DND-41 (cell line): Measurements from ENCODE around the gene PLA2G2E.

Experiments used
- EZH2 ChIP-seq: IDR thresholded peaks from 3 replicates; pipeline ENCODE4 v1.6.1; 2012; ENCODE audit warnings: borderline replicate concordance, low read depth, mild to moderate bottlenecking, moderate library complexity, low read length, inconsistent platforms; ENCODE audit not compliant: severe bottlenecking
- TF ChIP-seq, protein P1 (sequence below): IDR thresholded peaks from 2 replicates; pipeline ENCODE4 v1.5.1; 2012; ENCODE audit warnings: borderline replicate concordance, low read length, moderate library complexity, mild to moderate bottlenecking; ENCODE audit not compliant: poor library complexity, severe bottlenecking; ENCODE audit errors: extremely low read depth

DNA sequence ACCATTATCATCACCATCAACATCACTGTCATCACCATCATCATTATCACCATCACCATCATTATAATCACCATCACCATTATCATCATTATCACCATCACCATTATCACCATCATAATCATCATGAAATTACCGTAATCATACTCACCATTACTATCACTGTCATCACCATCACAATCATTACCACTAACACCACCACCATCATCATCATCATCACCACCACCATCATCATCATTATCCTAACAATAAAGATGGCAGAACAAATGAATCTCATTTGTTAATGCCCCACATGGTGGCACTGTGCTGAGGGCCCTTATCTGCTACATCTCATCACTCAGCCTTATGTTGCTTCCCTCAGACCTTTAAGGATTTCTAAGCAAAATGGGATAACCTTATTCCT, 9.4 kb upstream of the PLA2G2E start:
- no peak for TF ChIP-seq EZH2
- TF ChIP-seq, protein P1, sequence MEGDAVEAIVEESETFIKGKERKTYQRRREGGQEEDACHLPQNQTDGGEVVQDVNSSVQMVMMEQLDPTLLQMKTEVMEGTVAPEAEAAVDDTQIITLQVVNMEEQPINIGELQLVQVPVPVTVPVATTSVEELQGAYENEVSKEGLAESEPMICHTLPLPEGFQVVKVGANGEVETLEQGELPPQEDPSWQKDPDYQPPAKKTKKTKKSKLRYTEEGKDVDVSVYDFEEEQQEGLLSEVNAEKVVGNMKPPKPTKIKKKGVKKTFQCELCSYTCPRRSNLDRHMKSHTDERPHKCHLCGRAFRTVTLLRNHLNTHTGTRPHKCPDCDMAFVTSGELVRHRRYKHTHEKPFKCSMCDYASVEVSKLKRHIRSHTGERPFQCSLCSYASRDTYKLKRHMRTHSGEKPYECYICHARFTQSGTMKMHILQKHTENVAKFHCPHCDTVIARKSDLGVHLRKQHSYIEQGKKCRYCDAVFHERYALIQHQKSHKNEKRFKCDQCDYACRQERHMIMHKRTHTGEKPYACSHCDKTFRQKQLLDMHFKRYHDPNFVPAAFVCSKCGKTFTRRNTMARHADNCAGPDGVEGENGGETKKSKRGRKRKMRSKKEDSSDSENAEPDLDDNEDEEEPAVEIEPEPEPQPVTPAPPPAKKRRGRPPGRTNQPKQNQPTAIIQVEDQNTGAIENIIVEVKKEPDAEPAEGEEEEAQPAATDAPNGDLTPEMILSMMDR, result no peak
